Thymus (tissue), 11 donors: ENCODE data around the gene TMEM229B. TPM values are rescaled to one million over a fixed set of nuclear protein-coding genes. Genes with fewer than 3 reads are reported as not detected.
"Not testable (repeated sequence)": the region's sequence is repeated elsewhere in the genome, so short reads cannot be mapped to it uniquely, and the experiment has no call there.

Experiments used
- DNase-seq, 9 donors: peaks; one replicate each; pipeline ENCODE4 v3.0.0-alpha.2; 2013; ENCODE audit warnings: low spot score in 9 of 9, low read depth in 6 of 9, missing footprints in 1 of 9
- H3K27ac ChIP-seq, 2 donors: one replicate each; pipeline ENCODE4 v1.5.1; 2013; ENCODE audit warnings: control low read depth in 1 of 2, low read depth in 1 of 2, low read length in 1 of 2, mild to moderate bottlenecking in 1 of 2, moderate library complexity in 1 of 2
- H3K27me3 ChIP-seq, 2 donors: one replicate each; pipeline ENCODE4 v1.5.1; 2013; ENCODE audit warnings: low read length in 1 of 2; ENCODE audit not compliant: control insufficient read depth in 2 of 2, insufficient read depth in 1 of 2
- H3K36me3 ChIP-seq, 2 donors: one replicate each; pipeline ENCODE4 v1.5.1; 2013; ENCODE audit warnings: low read length in 1 of 2, mild to moderate bottlenecking in 1 of 2, moderate library complexity in 1 of 2; ENCODE audit not compliant: control insufficient read depth in 2 of 2, insufficient read depth in 2 of 2
- H3K4me1 ChIP-seq, 2 donors: one replicate each; pipeline ENCODE4 v1.5.1; 2013; ENCODE audit warnings: low read length in 2 of 2; ENCODE audit not compliant: control insufficient read depth in 2 of 2, insufficient read depth in 2 of 2
- H3K4me3 ChIP-seq, 2 donors: one replicate each; pipeline ENCODE4 v1.5.1; 2013; ENCODE audit warnings: low read length in 2 of 2, control low read depth in 1 of 2, mild to moderate bottlenecking in 1 of 2
- H3K9me3 ChIP-seq, 2 donors: one replicate each; pipeline ENCODE4 v1.5.1; 2013; ENCODE audit warnings: low read length in 1 of 2, mild to moderate bottlenecking in 1 of 2; ENCODE audit not compliant: control insufficient read depth in 2 of 2, insufficient read depth in 1 of 2
- WGBS: extraction: QIAGEN DNeasy Blood & Tissue Kit; methylation state at CpG from one replicate; pipeline ENCODE4 v1.1.7; 2013; 5-methylcytosine and 5-hydroxymethylcytosine counted together
- polyA plus RNA-seq: library from polyadenylated mRNA; stranded (reverse); fragments of 200-250 nt; gene quantifications from one replicate; pipeline ENCODE4 v1.2.3, GENCODE V29; 2013
- total RNA-seq: library from RNA; stranded (reverse); fragments of 120-200 nt; gene quantifications from one replicate; pipeline ENCODE4 v1.2.4, GENCODE V29; 2013
- donor health status: healthy.

The TMEM229B gene
- total and polyA plus RNA-seq, 2 donors: 6.6 to 13.7 TPM

DNA sequence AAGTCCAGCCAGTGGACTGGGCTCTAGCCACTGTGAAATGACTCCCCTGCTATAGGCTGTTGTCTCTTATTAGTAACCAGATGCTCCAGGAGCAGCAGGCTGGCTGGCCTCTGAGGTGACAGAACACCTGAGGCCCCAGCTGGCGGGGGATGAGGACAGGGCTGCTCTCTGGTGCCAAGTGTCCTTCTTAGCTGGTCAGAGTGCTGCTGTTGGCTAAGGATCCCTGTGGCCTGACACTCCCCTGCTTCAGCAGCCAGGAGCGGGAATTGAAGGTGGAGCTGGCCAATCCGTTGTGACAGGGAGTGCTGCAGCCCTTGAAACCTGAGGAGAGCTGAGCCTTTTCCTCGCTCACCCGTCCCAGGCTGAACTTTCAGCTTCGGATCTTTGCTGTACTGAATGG is 30.7 kb downstream of the TMEM229B start:
- H3K9me3 ChIP-seq: no peaks in the 10 kb centered on the region
- peaks cover 14 to 18% of the 10 kb centered on the region in 2 donors for H3K4me1 ChIP-seq
- WGBS: 87% methylated on average over 6 of the region's 6 CpGs
- no peak overlapping the region for H3K4me3 ChIP-seq
- DNase-seq: no peak
- no peak overlapping the region for H3K27ac ChIP-seq
- H3K27me3 ChIP-seq: peaks cover 0 to 4% of the 10 kb centered on the region in 2 donors
- H3K36me3 ChIP-seq: no peaks in the 10 kb centered on the region

DNA sequence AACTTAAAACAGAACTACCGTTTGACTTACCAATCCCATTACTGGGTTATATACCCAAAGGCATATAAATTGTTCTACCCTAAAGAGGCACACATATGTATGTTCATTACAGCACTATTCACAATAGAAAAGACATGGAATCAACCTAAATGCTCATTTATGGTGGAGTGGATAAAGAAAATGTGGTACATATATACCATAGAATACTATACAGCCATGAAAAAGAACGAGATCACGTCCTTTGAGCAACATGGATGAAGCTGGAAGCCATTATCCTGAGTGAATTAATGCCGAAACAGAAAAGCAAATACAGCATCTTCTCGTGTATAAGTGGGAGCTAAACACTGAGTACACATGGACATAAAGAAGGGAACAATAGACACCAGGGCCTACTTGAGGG is 31.8 kb downstream of the TMEM229B start:
- peaks cover 4 to 8% of the 10 kb centered on the region in 2 donors for H3K4me1 ChIP-seq
- H3K9me3 ChIP-seq: no peaks in the 10 kb centered on the region
- no peak overlapping the region for H3K4me3 ChIP-seq
- H3K27ac ChIP-seq: no peak overlapping the region
- H3K36me3 ChIP-seq: no peaks in the 10 kb centered on the region
- no peak for DNase-seq
- WGBS: 97% methylated on average over 5 of the region's 5 CpGs
- H3K27me3 ChIP-seq: peaks cover 0 to 4% of the 10 kb centered on the region in 2 donors

DNA sequence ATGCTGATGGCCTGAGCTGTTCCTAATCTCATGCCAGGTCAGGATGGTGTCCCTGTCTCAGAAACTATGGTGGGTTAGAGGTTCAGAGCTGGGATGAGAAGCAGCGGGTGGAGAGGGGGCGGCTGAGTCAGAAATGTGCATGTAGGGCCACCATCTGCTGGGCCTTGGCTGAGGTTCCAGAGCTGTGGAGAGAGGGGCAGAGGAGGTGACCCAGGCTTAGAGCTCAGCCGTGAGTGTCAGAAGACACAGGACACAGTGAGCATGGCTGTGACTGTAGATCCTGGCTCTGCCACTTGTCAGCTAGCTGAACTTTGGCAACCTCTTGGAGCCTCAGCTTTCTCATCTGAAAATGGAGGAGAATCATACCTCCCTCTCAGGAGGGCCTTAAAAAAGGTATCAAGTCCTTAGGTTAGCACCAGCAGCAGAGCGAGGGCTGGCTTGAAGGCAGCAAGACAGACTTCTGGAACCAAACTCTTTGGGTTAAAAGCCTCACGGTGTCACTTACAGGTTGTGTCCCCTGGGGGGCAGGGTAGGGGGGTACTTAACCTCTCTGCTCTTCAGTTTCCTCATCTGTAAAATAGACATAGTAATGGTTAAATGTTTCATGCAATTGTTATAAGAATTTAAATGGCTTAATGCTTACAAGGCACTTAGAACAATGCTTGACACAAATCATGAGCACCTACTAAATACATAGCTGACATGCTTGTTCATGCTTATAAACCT is 34.8 kb downstream of the TMEM229B start:
- Histone ChIP-seq H3K9me3 (peaks cover 0 to 6% of the 10 kb centered on the region in 2 donors), H3K27ac (no peak overlapping the region), H3K4me1 (no peaks in the 10 kb centered on the region), H3K36me3 (no peaks in the 10 kb centered on the region), H3K4me3 (no peak overlapping the region), H3K27me3 (peaks cover 0 to 4% of the 10 kb centered on the region in 2 donors)
- WGBS: 98% methylated on average over 5 of the region's 5 CpGs
- no peak for DNase-seq

DNA sequence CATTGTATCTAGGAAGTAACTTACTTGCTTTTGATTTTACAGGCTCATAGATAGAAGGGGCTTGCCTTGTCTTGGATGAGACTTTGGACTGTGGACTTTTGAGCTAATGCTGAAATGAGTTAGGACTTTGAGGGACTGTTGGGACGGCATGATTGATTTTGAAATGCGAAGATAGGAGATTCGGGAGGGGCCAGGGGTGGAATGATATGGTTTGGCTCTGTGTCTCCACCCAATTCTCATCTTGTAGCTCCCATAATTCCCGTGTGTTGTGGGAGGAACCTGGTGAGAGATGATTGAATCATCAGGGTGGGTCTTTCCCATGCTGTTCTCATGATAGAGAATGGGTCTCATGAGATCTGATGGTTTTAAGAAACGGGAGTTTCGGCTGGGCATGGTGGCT is 36.9 kb downstream of the TMEM229B start:
- H3K27me3 ChIP-seq, DNase-seq, H3K36me3 ChIP-seq, H3K4me3 ChIP-seq, H3K27ac ChIP-seq, H3K4me1 ChIP-seq, H3K9me3 ChIP-seq: not testable (repeated sequence)
- 98% methylated on average over 6 of the region's 6 CpGs for WGBS

DNA sequence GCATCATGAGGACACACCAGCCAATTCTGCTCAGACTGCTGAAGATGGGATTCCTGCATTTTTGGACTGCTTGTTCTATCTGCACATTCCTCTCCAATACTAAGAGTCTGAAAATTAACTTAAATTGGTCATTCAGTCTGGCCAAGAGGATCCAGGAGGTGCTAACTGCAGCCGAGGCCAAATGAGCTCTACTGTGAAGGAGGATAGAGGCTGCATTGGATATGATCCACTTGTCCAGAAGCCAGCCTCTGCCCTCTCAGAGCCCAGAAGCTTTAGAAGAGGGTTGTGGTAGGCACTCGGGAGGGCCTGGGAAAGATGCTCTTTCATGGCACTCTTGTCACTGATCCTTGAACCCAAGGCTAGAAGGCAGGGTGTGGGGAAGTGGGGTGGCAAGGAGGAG is 39.4 kb downstream of the TMEM229B start:
- over 99% methylated on average over 2 of the region's 2 CpGs for WGBS
- no peaks in the 10 kb centered on the region for H3K27me3 ChIP-seq
- no peaks in the 10 kb centered on the region for H3K4me1 ChIP-seq
- peaks cover 0 to 6% of the 10 kb centered on the region in 2 donors for H3K9me3 ChIP-seq
- no peak overlapping the region for H3K27ac ChIP-seq
- no peak for DNase-seq
- H3K36me3 ChIP-seq: no peaks in the 10 kb centered on the region
- no peak overlapping the region for H3K4me3 ChIP-seq

DNA sequence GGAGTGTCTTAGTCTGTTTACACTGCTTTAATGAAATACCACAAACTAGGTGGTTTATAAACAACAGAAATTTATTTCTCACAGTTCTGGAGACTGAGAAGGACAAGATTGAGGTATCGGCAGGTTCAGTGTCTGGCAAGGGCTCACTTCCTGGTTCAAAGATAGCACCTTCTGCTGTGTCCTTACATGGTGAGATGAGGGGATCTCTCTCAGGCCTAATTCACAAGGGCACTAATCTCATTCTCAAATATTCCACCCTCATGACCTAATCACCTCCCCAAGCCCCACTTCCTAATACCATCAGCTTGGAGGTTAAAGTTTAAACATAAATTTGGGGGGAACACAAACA is 41.5 kb downstream of the TMEM229B start:
- H3K27ac ChIP-seq: no peak overlapping the region
- H3K27me3 ChIP-seq: no peaks in the 10 kb centered on the region
- no peak for DNase-seq
- H3K9me3 ChIP-seq: peaks cover 0 to 6% of the 10 kb centered on the region in 2 donors
- 92% methylated on average over 1 of the region's 1 CpG for WGBS
- no peaks in the 10 kb centered on the region for H3K36me3 ChIP-seq
- no peak overlapping the region for H3K4me3 ChIP-seq
- H3K4me1 ChIP-seq: no peaks in the 10 kb centered on the region

DNA sequence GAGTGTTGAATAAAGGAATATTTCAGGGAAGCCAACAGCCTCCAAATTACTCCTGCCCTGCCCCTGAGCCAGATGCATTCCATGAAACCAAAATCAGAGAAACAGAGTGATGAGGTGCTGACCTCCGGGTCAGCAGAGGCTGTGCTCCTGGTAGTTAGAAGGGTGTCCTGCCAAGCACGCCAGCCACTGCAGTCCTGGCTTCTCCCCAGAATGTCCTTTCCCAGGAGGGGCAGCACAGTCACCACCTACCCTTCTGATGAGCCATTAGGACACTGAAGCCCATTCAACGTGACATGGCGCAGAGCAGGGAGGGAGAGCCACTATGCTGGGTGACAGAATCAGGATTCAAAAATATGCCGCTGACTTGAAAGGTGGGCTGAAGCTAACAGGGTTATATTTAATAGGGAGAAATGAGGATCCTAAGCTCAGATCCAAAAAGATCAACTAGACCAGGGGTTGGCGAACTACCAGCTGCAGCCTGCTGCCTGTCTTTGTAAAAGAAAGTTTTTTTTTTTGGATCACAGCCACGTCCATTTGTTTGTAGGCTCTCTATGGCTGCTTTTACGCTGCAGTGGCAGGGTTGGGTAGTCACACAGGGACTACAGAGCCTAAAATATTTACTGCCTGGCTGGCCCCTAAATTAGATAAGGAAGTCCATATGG is 42.0 kb downstream of the TMEM229B start:
- Histone ChIP-seq H3K27ac (no peak overlapping the region), H3K4me1 (no peaks in the 10 kb centered on the region), H3K9me3 (peaks cover 0 to 6% of the 10 kb centered on the region in 2 donors), H3K4me3 (no peak overlapping the region), H3K27me3 (no peaks in the 10 kb centered on the region), H3K36me3 (no peaks in the 10 kb centered on the region)
- WGBS: 88% methylated on average over 8 of the region's 8 CpGs
- no peak for DNase-seq

DNA sequence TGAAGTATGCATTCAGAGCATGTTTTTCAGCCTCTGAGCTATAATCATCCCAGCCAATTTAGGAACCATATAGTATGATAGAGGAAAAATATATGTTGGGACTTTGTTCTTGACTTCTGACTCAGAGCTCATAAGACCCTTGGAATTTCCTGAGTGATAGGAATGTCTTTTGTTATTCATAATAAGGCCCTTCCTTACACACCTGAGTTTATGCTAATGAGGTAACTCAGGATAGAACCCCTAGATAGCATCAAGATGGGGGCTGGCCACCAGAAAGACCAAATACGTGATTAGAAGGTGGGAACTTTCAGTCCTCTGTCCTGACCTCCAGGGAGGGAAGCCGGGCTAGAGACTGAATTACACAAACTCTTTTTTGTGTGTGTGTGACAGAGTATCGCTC is 44.1 kb downstream of the TMEM229B start:
- Histone ChIP-seq H3K9me3 (no peaks in the 10 kb centered on the region), H3K27ac (no peak overlapping the region), H3K4me3 (no peak overlapping the region), H3K27me3 (no peaks in the 10 kb centered on the region), H3K4me1 (no peaks in the 10 kb centered on the region), H3K36me3 (no peaks in the 10 kb centered on the region)
- 95% methylated on average over 3 of the region's 3 CpGs for WGBS
- no peak for DNase-seq

DNA sequence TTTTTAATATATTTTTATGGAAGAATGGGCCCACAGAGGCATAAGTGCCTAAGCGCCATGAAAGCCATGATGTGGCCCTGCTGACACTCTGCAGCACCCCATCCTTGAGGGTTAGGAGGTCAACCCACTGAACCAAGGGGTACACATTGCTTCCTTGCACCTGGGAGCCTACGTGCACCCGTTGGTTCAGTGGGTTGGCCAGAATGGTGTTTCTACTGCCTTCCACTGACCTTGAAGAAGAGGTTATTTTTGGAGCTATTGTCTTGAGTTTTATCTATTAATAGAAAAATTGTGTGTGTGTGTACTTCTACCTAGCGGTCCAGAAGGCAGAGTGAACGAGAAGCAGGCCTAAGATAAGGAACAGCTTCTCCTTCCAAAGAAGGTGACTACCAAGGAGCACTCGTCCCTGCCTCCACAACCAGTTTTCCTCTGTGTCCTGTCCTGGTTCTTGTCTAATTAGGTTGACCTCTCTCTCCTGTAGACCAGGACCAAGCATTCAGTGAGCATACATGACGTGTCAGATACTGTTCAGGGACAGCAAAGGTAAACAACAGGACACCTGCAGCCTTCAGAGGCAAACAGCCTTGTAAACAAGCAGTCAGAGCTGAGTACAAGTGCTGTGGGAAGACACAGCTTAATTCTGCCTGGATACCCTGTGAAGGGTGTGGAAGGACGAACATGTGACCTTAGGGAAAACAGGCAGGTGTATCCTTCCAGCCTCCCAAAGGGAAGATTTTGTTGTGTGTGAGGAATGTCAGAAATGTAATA is 46.2 kb downstream of the TMEM229B start:
- WGBS: 87% methylated on average over 8 of the region's 8 CpGs
- H3K4me1 ChIP-seq: no peaks in the 10 kb centered on the region
- no peak for DNase-seq

More for the DNA sequence above, 46.2 kb downstream of the TMEM229B start:
- Histone ChIP-seq H3K27ac (no peak overlapping the region), H3K4me3 (no peak overlapping the region), H3K36me3 (no peaks in the 10 kb centered on the region), H3K27me3 (peaks cover 0 to 11% of the 10 kb centered on the region in 2 donors), H3K9me3 (no peaks in the 10 kb centered on the region)
